Activated CD8-positive, alpha-beta memory T cell treated with anti-CD3 and anti-CD28 coated beads, Interleukin-2, amount 10 ng/mL, durations not matched to agents 7 days and 5 days (primary cell): ENCODE measurements around the gene DNAAF6. TPM values are rescaled to one million over a fixed set of nuclear protein-coding genes. Genes with fewer than 3 reads are reported as not detected.
"Not testable (repeated sequence)": the region's sequence is repeated elsewhere in the genome, so short reads cannot be mapped to it uniquely, and the experiment has no call there.

Source experiments
- ATAC-seq: fragments of 150-1000 bp; cut with Tn5 transposase; one replicate; pipeline ENCODE4 v1.10.0; 2021; ENCODE audit warnings: moderate library complexity
- CTCF ChIA-PET: fragments of 350-600 bp; sonication (Branson Sonifier 250); formaldehyde crosslinking; loops from one replicate; lab custom pipeline; 2021; ENCODE audit warnings: antibody characterized with exemption; lab: Charles Lee
- DNase-seq: peaks from one replicate; pipeline ENCODE4 v3.0.0-alpha.2; 2020
- H3K27ac Mint-ChIP-seq: one replicate; pipeline ENCODE4 v1.8.0; 2021; ENCODE audit warnings: mild to moderate bottlenecking, mixed read lengths
- H3K27me3 Mint-ChIP-seq: one replicate; pipeline ENCODE4 v1.8.0; 2021; ENCODE audit warnings: mixed read lengths
- H3K36me3 Mint-ChIP-seq: one replicate; pipeline ENCODE4 v1.8.0; 2021; ENCODE audit warnings: mild to moderate bottlenecking, mixed read lengths
- H3K4me1 Mint-ChIP-seq: one replicate; pipeline ENCODE4 v1.8.0; 2021; ENCODE audit warnings: mixed read lengths
- H3K4me3 Mint-ChIP-seq: one replicate; pipeline ENCODE4 v1.8.0; 2021; ENCODE audit warnings: mild to moderate bottlenecking, moderate library complexity, mixed read lengths
- H3K9me3 Mint-ChIP-seq: one replicate; pipeline ENCODE4 v1.8.0; 2022; ENCODE audit warnings: low read depth, mixed read lengths
- total RNA-seq, 2 experiments: library from RNA; stranded (reverse); gene quantifications; one replicate each; pipeline ENCODE4 v1.2.3, GENCODE V29; 2021

DNAAF6 gene
- total RNA-seq: not detected

DNA sequence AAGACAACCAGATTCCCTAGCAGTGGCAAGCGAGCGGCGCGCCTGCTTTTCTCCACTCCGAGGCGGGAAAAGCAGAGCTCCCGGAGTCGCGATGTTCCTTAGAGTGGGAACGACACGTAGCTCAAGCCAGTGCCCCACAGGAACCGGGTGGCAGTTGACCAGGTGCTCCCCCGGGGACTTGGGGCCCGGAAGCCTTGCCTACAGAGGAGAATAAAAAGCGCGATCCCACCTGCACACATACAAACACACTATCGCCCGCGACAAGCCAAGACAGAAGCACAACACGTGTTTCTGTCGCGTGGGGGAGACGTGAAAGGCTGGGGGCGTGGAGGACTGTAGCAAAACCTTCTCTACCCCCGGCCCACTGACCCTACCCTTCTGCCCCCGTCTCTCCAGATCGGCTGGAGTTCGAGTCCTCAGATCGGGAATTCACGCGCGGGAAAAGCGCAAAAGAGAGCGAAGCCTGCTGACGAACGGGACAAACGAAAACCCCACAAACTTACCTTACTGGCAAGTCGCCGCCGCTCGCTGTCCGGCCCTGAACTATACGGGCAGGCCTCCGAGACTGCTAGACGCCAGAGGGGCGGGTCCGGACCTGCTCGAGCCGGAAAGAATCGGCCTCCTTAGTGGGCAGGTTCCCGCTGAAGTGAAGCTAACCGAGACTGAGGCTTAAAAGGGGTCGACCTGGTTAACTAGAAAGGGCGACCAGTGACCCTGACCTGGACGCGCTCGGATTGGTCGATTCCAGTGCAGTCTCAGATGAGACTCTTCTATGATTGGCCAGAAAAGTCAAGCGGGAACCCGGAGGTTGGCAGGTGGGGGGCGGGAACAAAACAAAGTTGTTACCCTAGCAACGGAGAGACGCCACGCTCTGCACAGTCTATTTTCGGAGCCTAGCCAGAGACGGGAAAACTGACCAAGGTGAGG lies at the start of gene DNAAF6, which contains the start of gene NUP62CL:
Gene DNAAF6, plus strand, starts transcription at position 842 of the 927 bp plus-strand sequence. CDS start 6,265 bp downstream, outside the sequence.
Gene NUP62CL, minus strand, starts transcription at position 664 of the 927 bp plus-strand sequence. CDS start 31,287 bp downstream, outside the sequence.
- ATAC-seq: peak; percentile 96
- Mint-ChIP-seq H3K4me3 (peak within 1 kb of the TSS; percentile 91), H3K36me3 (no peaks in the 10 kb centered on the region), H3K4me1 (peaks cover 6% of the 10 kb centered on the region), H3K27me3 (no peaks in the 10 kb centered on the region), H3K27ac (peak within 1 kb of the TSS; percentile 73), H3K9me3 (no peaks in the 10 kb centered on the region)
- peak; percentile 81 for DNase-seq
- CTCF ChIA-PET: interaction anchor here (0.7 kb wide), 1 partner anchor 210 kb away, joined by 3 read pairs; no protein-coding TSS in a partner anchor

DNA sequence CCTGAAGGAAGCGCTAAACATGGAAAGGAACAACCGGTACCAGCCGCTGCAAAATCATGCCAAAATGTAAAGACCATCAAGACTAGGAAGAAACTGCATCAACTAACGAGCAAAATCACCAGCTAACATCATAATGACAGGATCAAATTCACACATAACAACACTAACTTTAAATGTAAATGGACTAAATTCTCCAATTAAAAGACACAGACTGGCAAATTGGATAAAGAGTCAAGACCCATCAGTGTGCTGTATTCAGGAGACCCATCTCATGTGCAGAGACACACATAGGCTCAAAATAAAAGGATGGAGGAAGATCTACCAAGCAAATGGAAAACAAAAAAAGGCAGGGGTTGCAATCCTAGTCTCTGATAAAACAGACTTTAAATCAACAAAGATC lies 48.8 kb upstream of the DNAAF6 start:
- CTCF ChIA-PET, H3K9me3 Mint-ChIP-seq, H3K4me1 Mint-ChIP-seq, ATAC-seq, H3K27me3 Mint-ChIP-seq, H3K27ac Mint-ChIP-seq, H3K36me3 Mint-ChIP-seq, H3K4me3 Mint-ChIP-seq, DNase-seq: not testable (repeated sequence)

DNA sequence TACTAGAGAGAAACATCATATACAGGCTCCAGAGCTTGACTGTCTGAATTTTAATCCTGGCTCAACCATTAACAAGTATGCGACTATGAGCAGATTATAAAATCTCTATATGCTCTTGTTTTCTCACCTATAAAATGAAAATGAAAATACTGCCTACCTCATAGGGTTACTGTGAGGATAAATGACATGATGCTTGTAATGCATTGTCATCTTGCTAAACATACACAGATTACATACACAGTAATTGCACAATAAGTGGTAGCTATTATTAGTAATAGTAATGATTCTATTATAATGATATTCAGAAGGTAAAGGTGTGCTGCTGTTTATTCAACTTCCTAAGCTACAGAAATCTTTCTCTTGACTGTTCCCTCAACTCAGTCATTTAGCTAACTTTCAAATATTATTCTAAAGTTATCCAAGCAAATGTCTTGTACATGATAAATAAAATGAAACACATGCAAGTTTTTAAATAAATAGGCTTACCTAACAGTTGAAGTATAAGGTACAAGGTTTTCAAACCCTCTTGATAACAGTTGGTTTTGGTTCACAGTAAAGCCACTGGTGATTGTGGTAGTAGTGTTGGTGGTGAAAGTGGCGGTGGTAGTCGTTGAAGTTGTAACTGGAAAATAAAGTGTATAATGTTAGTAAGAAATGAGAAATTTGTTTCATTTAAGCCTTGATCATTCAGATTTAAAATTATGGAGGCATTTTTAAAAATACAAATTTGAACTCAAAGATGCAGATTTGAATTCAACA lies 39.1 kb upstream of the DNAAF6 start:
- Mint-ChIP-seq H3K36me3 (no peaks in the 10 kb centered on the region), H3K9me3 (no peaks in the 10 kb centered on the region), H3K4me1 (peaks cover 2% of the 10 kb centered on the region), H3K27ac (no peak overlapping the region), H3K27me3 (no peaks in the 10 kb centered on the region), H3K4me3 (no peak overlapping the region)
- CTCF ChIA-PET: no interaction called here
- DNase-seq (no peak), ATAC-seq (no peak)

DNA sequence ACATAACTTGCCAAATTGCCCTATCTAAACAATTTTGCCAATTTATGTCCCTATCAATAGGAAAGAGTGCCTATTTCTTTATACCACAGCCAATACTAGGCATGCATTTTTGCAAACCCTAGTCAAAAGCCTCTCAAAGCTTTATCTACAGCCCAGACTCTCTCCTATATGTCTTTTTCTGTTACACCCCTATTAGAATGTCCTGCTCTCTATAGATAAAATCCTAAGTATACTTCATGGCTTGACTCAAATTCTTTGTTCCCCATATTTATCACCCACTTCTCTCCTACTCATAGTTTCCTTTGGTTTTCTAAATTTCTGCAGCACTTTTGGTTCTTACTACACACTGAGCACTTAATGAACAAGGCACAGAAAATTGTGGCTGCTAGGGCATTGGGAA lies 38.2 kb upstream of the DNAAF6 start:
- DNase-seq (no peak), ATAC-seq (no peak)
- CTCF ChIA-PET: no interaction called here
- Mint-ChIP-seq H3K27me3 (no peaks in the 10 kb centered on the region), H3K9me3 (no peaks in the 10 kb centered on the region), H3K27ac (no peak overlapping the region), H3K4me3 (no peak overlapping the region), H3K36me3 (no peaks in the 10 kb centered on the region), H3K4me1 (peaks cover 2% of the 10 kb centered on the region)

DNA sequence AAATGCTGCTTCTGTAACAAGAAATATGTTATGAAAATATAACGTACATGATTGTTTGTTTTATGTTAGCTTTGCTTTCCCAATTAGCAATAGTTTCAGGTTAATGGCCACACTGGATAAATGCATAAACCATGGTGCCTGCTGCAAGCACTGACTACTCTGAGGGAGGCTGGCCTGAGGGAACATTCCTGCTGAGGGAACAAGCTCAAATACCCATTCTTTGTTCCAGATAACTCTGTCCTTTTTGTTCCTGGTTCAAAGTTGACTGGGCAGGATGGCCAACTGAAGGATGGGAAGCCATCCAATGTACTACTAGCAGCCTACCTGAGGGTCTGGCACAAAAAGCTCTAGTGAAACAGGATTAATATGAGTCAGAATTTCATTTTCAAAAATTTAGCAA lies 37.7 kb upstream of the DNAAF6 start:
- no peaks in the 10 kb centered on the region for H3K27me3 Mint-ChIP-seq
- no peak for ATAC-seq

DNA sequence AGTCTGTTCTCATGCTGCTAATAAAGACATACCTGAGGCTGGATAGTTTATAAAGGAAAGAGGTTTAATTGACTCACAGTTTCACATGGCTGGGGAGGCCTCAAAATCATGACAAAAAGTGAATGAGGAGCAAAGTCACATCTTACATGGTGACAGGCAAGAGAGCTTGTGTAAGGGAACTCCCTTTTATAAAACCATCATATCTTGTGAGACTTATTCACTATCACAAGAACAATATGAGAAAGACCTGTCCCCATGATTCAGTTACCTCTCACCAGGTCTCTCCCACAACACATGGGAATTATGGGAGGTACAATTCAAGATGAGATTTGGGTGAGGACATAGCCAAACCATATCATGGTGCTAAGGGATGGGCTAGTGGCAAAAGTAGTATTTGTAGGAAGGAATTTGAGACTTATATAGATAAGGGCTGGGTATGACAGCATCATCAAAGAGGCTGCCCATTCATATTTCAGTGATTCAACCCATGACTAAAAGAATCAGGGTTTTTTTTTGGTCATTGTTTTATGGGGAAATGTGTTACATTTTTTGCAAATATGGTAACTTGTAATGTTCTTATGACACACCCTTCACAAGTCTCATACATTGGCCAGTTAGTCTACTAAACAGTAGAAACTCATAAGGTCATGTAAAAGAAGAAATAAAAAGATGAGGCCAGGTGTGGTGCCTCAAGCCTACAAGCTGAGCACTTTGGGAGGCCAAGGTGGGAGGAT lies 34.9 kb upstream of the DNAAF6 start:
- Mint-ChIP-seq H3K4me1 (peaks cover 2% of the 10 kb centered on the region), H3K27me3 (no peaks in the 10 kb centered on the region), H3K27ac (no peak overlapping the region), H3K4me3 (no peak overlapping the region), H3K36me3 (no peaks in the 10 kb centered on the region), H3K9me3 (no peaks in the 10 kb centered on the region)
- ATAC-seq: no peak
- CTCF ChIA-PET: no interaction called here
- DNase-seq: no peak

More for the DNA sequence above, 37.7 kb upstream of the DNAAF6 start:
- CTCF ChIA-PET: no interaction called here
- peaks cover 2% of the 10 kb centered on the region for H3K4me1 Mint-ChIP-seq
- DNase-seq: no peak
- H3K9me3 Mint-ChIP-seq: no peaks in the 10 kb centered on the region
- H3K27ac Mint-ChIP-seq: no peak overlapping the region
- no peaks in the 10 kb centered on the region for H3K36me3 Mint-ChIP-seq
- H3K4me3 Mint-ChIP-seq: no peak overlapping the region

DNA sequence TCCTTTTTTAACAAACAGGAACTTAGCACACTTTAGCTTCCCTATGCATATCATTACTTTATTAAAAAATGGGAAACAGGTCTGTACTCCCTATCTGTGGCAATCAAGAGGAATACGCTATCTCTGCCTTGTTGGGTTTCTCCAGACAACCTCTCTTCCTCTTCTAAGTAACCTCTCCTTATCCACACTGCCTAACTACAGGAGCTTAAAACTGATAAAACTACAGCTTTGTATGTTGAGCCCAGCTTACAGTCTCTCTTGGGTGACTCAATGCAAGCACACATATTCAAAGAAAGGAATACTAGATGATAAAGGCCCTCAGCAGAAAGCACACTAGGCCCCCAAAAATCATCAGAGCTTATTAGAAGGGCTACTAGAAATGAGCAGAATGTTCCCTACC lies 9.1 kb upstream of the DNAAF6 start:
- no peaks in the 10 kb centered on the region for H3K4me1 Mint-ChIP-seq
- CTCF ChIA-PET: no interaction called here
- H3K4me3 Mint-ChIP-seq: no peak overlapping the region
- DNase-seq (no peak), ATAC-seq (no peak)
- no peaks in the 10 kb centered on the region for H3K9me3 Mint-ChIP-seq
- H3K27ac Mint-ChIP-seq: no peak overlapping the region
- no peaks in the 10 kb centered on the region for H3K27me3 Mint-ChIP-seq
- no peaks in the 10 kb centered on the region for H3K36me3 Mint-ChIP-seq

DNA sequence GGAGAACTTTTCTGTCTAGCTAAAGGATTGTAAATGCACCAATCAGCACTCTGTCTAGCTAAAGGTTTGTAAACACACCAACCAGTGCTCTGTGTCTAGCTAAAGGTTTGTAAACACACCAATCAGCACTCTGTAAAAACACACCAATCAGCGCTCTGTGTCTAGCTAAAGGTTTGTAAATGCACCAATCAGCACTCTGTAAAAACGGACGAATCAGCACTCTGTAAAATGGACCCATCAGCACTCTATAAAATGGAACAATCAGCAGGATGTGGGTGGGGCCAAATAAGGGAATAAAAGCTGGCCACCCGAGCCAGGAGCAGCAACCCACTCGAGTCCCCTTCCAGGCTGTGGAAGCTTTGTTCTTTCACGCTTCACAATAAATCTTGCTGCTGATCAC lies 8.3 kb upstream of the DNAAF6 start:
- H3K27ac Mint-ChIP-seq, H3K36me3 Mint-ChIP-seq, H3K4me1 Mint-ChIP-seq, CTCF ChIA-PET, DNase-seq, ATAC-seq, H3K9me3 Mint-ChIP-seq, H3K27me3 Mint-ChIP-seq, H3K4me3 Mint-ChIP-seq: not testable (repeated sequence)

DNA sequence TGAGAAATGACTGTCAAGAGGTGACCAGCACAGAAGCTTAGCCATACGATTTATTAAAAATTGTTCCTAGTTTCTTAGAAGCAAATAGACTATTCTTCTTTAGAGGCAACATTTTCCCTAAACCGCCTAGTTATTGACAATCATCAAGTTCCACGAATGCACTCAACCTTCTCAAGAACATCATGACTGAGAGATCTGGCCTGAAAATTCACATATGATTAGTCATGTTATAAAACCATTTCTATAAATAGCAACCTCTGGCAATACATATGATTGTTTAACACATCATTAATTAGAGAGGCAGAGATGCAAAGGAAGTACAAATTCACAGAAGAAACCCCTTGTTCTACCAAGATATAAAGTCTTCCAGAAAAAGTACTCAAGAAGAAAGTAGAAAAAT lies 6.9 kb upstream of the DNAAF6 start:
- H3K4me3 Mint-ChIP-seq: no peak overlapping the region
- H3K36me3 Mint-ChIP-seq: no peaks in the 10 kb centered on the region
- H3K27me3 Mint-ChIP-seq: no peaks in the 10 kb centered on the region
- no peaks in the 10 kb centered on the region for H3K9me3 Mint-ChIP-seq
- ATAC-seq (no peak), DNase-seq (no peak)
- CTCF ChIA-PET: no interaction called here
- H3K4me1 Mint-ChIP-seq: no peaks in the 10 kb centered on the region
- no peak overlapping the region for H3K27ac Mint-ChIP-seq

DNA sequence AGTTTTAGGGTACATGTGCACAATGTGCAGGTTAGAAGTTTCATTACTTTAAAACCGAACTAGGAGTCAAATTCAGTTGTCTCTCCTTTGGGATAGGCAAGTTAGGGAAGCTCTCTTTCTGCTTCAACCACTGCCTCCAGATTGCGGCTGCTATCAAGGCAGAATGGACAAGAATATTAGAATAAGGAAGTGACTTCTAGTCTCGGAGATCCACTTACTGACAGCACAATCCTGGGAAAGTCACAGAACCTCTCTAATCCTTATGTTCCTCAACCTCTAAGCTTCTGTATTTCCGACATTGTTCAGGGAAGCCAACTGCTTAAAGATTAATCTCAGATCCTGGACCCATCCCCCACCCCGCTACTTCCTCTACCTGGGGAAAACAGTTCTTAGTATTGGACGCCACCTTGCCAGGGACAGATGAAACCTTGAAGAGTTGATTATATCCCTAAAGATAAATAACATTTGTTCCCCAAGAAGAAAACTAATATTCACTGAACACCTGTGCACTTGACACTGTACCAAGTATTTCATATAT lies 2.3 kb upstream of the DNAAF6 start:
- DNase-seq (no peak), ATAC-seq (no peak)
- CTCF ChIA-PET: interaction anchor here (0.6 kb wide), 1 partner anchor 10 kb away, joined by 3 read pairs; no protein-coding TSS in a partner anchor
- H3K9me3 Mint-ChIP-seq: no peaks in the 10 kb centered on the region
- H3K4me1 Mint-ChIP-seq: peaks cover 6% of the 10 kb centered on the region
- no peak overlapping the region for H3K4me3 Mint-ChIP-seq
- no peaks in the 10 kb centered on the region for H3K27me3 Mint-ChIP-seq
- H3K36me3 Mint-ChIP-seq: no peaks in the 10 kb centered on the region
- no peak overlapping the region for H3K27ac Mint-ChIP-seq

DNA sequence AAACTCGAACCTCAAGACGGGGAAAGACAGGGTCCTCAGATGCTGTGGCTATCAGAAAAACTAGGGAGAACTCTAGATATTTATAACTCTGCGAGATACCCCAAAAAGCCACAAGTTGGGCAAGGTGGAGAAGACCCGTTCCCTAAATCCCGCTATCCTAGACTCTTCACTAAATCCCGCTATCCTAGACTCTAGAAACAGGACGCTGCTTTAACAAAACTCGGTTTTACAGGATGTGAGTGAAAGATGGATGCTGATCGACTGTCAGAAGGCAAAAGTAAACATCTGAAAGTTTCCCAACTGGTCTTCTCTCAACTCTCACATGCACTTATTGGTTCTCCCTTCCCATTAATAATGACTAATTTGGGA lies 270 bp downstream of the DNAAF6 start:
- no peak overlapping the region for H3K27ac Mint-ChIP-seq
- CTCF ChIA-PET: no interaction called here
- no peaks in the 10 kb centered on the region for H3K9me3 Mint-ChIP-seq
- no peaks in the 10 kb centered on the region for H3K27me3 Mint-ChIP-seq
- H3K36me3 Mint-ChIP-seq: no peaks in the 10 kb centered on the region
- no peak for DNase-seq
- H3K4me3 Mint-ChIP-seq: peak overlapping the region; percentile 91
- H3K4me1 Mint-ChIP-seq: peaks cover 6% of the 10 kb centered on the region
- ATAC-seq: no peak

DNA sequence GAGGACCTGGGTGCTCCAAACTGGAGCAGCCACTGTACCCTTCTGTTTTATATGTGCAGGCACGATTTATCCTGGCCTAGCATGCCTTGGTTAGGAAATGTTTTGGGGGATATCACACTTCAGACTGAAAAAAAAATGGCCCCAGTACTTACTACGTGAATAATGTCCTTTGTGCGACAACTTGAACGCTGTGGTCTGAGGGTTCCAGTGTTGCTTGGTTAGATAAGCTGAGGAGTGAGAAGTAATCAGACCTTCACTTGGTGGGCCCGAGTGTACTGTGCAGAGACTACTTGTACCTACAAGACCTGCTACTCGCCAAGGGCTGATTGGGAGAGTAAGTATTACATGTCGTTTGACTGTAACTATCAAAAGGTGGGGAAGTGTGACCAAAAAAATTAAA lies 678 bp downstream of the DNAAF6 start:
- Mint-ChIP-seq H3K9me3 (no peaks in the 10 kb centered on the region), H3K4me3 (no peak overlapping the region), H3K4me1 (peaks cover 6% of the 10 kb centered on the region), H3K27me3 (no peaks in the 10 kb centered on the region), H3K36me3 (no peaks in the 10 kb centered on the region), H3K27ac (no peak overlapping the region)
- ATAC-seq: no peak
- CTCF ChIA-PET: no interaction called here
- no peak for DNase-seq

DNA sequence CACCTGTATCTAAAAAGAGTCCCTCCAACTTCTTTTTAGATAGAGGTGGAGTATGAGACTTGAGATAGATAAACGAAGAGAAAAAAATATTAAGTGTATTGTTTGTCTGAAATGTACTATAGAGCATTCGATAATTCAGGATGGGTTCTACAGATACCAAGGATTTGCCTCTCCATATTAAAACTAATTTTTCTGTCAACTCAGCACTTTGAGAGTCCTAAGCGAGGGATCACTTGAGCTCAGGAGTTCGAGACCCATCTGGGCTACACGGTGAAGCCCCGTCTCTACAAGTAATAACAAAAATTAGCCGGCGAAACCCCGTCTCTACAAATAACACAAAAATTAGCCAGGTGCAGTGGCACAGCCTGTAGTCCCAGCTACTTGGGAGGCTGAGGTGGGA lies 1.5 kb downstream of the DNAAF6 start:
- Mint-ChIP-seq H3K4me3 (no peak overlapping the region), H3K9me3 (no peaks in the 10 kb centered on the region), H3K27me3 (no peaks in the 10 kb centered on the region), H3K27ac (no peak overlapping the region), H3K36me3 (no peaks in the 10 kb centered on the region), H3K4me1 (peaks cover 6% of the 10 kb centered on the region)
- DNase-seq (no peak), ATAC-seq (no peak)
- CTCF ChIA-PET: no interaction called here
